Measurements from ENCODE around the gene MID2.
A peak's percentile ranks its signal among the peaks of the same experiment; 100 is the strongest.
"Not testable (repeated sequence)": the region's sequence is repeated elsewhere in the genome, so short reads cannot be mapped to it uniquely, and the experiment has no call there.

Gene MID2, protein sequence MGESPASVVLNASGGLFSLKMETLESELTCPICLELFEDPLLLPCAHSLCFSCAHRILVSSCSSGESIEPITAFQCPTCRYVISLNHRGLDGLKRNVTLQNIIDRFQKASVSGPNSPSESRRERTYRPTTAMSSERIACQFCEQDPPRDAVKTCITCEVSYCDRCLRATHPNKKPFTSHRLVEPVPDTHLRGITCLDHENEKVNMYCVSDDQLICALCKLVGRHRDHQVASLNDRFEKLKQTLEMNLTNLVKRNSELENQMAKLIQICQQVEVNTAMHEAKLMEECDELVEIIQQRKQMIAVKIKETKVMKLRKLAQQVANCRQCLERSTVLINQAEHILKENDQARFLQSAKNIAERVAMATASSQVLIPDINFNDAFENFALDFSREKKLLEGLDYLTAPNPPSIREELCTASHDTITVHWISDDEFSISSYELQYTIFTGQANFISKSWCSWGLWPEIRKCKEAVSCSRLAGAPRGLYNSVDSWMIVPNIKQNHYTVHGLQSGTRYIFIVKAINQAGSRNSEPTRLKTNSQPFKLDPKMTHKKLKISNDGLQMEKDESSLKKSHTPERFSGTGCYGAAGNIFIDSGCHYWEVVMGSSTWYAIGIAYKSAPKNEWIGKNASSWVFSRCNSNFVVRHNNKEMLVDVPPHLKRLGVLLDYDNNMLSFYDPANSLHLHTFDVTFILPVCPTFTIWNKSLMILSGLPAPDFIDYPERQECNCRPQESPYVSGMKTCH

DNA sequence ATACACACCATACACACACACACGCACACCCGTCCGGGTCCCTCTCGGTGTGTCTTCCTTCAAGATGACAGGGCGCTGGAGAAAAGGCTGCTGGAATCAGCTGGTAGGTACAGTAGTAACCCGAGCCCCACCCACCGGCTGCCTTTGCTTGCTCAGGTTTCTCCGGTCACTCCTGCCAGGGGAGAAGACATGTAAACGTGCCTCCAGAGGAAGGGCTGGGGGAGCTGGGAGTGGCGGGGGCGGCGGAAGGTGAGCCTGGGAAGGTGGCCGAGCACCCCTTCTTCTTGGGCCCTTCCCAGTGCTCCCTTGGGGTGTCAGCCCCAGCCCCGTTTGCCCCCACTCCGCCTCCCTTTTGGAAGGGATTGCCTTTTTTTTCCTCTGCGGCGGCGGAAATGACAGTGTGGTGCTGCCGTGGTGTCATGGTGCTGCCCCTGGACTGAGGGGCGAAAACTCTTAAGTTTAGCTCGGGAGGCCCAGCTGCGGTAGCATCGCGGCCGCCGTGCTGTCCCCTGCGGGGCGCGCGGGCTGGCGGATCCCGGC lies at the start of gene MID2:
Gene MID2, plus strand, starts transcription at position 169 of the 540 bp plus-strand sequence. CDS start 561 bp downstream, outside the sequence.
- no peak for DNase-seq

DNA sequence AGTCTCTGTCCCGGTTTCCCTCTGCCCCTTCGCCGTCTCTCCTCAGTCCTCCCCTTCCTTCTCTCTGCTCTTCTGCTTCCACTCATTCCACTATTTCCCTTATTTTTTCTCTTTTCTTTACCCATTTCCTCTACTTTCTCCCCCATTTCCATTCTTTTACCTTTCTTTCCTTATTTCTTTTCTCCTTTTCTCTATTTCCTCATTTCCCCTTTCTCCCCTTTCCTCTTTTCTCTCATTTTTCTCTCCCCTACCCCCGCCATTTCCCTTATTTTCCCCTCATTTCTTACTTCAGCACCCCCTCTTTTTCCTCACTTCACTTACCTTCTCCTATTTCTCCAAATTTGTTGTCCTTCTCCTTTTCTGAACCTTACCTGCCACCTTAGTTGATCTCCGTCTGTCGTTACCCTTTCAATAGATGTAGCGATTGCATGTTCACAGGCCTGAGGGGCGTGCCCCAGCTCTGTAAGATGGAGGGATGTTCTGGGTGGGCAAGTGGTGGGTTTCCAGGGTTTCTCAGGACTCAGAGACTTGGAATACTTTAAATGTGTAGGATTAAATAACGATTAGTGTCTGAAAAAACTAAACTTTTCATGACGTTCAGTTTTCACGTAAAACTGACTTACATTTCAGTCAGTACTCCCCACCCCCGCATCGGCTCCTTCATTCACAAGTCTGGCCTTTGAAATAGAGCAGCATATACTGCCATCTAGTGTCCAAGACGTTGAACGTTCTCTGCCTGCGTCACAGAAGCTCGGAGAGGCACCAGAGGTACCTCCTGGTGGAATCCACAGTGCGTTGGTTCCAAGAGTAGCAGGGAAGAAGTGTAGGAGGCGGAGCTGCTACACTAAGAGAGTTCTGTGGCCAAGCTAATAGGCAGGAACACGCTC lies 48.8 kb upstream of the MID2 start:
- DNase-seq = peak; percentile 93

DNA sequence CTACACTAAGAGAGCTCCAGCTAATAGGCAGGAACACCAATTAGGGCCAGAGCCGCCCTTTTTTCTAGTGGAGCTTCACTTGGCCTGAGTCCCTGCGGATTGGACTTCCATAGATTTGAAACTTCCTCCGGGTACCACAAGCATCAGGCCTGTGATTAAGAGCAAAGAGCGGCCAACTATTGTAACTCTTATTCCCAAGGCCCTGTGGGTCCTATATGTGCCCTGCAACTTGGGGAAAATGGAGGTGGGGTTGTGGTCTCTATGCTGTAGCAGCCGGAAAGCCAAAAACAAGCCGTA lies 48.2 kb upstream of the MID2 start, which contains the start of gene NCBP2L:
Gene NCBP2L, plus strand, starts transcription at position 198 of the 297 bp plus-strand sequence. CDS start 16,488 bp downstream, outside the sequence.
- no peak for DNase-seq

DNA sequence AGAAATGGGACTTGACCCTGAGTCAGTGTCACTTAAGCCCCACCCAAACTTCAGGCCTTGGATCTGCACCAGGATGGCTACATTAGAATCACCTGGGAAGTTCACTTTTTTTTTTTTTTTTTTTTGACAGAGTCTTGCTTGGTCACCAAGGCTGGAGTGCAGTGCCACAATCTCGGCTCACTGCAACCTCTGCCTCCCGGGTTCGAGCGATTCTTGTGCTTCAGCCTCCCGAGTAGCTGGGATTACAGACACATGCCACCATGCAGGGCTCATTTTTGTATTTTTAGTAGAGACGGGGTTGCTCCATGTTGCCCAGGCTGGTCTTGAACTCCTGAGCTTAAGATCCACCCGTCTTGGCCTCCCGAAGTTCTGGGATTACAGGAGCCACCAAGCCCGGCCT lies 45.1 kb upstream of the MID2 start:
- DNase-seq = no peak

DNA sequence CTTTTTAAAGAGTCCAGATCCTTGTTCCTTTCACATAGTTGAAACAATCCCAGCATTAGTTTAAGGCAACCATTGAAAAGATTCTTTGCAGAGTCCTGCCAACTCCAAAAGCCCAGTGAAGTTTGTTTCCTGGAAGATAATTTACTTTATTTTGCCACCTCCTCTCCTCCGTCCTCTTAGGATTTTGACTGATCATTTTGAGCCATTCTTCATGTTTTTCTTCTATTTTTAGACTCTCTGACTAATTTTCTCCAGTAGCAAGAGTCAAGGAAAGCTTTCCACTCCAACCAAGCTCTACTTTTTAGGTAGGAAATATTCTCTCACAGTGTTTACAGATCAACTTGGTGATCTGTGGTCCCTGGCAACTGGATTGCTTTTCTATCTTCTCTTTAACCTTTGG lies 37.8 kb upstream of the MID2 start:
- DNase-seq = no peak

DNA sequence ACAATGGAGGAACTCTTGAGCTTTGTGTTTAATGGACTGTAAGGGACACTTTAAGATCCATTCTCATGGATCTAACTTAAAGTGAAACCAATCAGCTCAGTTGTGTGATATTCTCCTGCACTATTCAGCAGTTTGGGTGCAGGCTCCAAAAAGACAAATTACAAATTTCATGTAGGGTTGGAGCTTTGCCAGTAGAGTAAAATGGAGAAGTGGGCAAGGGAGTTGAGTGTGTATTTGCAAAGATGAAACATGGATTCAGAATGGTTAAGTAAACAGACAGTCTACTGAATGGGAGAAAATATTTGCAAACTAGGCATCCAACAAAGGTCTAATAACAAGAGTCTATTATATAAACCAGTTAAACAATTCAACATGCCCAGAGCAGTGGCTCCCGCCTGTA lies 21.2 kb upstream of the MID2 start:
- no peak for DNase-seq

DNA sequence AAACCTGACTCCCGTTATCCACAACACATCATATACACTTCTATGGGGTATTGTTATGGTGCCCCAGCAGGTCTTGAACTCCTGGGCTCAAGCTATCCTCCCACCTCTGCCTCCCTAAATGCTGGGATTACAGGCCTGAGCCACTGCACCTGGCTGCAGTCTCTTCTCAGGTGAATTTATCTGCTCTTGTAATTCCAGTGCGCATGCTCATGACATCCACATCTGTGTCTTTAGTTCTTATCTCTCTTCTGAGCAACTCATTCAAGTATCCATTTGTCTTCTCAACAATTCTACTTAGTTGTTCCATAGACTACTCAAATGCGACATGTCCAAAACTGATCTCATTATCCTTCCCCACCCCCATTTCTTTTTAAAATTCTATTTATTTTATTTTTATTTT lies 20.5 kb upstream of the MID2 start:
- no peak for DNase-seq

DNA sequence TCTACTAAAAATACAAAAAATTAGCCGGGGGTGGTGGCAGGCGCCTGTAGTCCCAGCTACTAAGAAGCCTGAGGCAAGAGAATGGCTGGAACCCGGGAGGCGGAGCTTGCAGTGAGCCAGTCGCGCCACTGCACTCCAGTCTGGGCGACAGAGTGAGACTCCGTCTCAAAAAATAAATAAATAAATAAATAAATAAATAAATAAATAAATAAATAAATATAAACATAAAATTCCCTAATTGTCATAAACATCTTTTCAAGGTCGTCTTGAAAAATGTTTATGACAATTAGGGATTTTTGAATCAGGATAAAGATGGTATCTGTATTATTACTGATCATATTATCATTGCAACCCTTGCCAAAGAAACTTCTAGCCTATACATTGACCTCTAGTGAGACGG lies 15.6 kb upstream of the MID2 start:
- not testable (repeated sequence) for DNase-seq

DNA sequence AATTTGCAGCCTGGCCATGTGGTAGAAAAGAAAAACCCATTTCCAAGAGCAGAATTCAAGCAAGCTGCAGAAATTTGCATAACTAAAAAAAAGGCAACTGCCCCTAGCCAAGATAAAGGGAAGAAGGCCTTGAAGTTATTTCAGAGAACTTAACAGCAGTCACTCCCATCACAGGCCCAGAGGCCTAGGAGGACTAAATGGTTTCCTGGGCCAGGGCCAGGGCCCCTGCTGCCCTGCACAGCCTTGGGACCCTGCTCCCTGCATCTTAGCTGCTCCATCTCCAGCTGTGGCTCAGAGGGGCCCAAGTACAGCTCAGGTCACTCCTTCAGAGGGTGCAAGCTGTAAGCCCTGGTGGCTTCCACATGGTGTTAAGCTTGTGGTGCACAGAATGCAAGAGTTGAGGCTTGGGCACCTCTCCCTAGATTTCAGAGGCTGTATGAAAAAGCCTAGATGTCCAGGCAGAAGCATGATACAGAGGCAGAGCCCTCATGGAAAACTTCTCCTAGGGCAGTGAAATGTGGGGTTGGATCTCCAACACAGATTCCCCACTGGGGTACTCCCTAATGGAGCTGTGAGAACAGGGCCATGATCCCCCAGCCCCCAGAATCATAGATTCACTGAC lies 6.7 kb upstream of the MID2 start:
- no peak for DNase-seq

DNA sequence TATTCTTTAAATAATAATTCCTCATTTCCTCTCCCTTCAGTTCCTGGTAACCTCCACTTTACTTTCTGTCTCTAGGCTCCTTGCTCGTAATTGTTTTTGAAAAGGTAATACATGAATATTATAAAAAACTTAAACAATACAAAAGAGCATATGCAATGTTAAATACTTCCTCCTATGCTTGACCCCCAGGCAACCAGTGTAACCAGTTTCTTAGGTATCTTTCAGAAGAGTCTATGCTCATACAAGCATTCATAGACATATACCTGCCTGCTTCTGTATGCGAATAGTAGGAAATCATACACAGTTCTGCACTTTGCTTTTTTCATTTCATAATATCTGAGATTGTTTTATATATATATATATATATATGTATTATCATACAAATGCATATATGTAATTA lies 2.6 kb upstream of the MID2 start:
- DNase-seq = no peak

DNA sequence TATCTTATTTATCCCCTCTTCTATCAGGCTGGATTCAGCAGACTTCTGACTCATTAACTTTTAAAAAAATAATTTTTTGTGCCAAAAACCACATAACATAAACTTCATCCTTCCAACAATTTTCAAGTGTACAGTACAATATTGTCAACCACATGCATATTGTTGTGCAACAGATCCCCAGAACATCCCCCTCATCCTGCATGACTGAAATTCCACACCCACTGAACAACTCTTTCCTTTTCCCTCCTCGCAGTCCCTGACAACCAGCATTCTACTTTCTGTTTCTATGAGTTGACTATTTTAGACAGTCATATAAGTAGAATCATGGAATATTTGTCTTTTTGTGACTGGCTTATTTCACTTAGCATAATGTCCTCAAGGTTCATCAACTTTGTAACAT lies 2.2 kb upstream of the MID2 start:
- no peak for DNase-seq

DNA sequence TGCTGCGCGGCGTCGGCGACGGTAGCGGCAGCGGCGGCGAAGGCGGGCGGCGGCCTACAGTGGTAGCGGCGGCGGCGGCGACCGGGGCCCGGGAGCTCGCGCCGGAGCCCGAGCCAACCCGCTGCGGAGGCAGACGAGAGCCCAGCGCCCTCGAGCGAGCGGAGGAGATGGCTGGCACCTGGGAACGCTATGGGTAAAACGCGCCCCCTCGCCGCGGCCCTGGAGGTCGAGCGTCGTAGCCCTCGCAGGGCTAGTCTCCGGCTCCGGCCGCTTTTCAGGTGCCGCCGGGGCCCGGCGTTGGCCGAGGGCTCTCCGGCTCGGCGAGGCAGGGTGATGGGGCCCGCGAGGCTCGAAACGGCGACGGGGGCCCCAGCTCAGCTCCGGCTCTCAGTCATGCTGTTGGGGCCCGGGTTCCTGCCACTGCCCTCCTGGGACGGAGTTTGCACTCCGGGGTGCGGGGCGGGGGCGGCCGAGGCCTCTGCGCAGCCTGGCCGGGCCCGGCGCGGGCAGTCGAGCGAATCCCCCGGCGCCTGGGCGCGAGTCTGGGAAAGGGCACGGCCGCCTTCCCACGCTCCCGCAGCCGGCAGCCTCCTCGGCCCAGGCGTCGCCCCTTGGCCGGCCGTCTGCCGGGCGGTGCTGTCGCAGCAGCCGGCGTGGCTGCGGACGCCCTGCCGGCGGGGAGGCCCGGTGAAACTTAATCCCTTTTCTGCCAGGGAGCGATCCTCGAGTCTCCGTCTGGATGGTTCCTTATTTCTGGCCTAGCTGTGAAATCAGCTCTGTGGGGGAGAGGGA lies 768 bp downstream of the MID2 start:
- no peak for DNase-seq

DNA sequence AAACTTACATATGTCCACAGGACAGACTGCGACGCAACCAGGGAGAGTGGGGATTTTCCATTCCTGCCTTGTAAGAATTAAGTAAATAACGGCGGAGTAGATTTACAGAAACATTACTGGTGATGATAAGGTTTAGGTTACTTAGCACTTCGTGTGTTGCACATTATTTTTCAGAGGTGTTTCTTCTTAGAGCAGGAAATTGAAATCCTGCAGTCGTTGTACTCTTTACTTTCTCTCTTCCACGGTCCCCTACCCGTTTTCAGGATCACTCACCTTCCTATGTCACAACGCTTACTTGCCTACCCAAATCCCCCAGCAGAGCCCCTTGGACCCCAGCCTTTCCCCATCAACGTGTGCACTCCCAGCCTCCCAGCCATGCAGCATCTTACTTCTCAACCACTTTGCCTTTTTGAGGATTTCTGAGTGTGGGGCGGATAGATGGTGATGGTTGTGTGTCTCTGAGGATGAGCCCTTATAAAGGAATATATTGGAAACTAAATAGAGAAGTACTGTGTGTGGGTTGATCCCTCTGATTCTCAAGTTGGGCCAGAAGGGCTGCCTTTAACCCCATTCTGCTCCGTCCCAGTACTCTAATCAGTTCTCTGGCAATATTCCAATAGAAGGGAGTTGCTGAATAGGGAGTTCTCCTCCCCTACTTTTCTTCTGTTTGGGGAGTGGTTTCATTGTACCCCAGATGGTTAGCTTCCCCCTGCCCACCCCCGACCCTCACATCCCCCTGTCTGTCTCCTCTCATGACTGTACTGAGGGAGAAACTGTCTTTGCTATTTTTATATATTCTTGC lies 1.6 kb downstream of the MID2 start:
- DNase-seq = no peak

DNA sequence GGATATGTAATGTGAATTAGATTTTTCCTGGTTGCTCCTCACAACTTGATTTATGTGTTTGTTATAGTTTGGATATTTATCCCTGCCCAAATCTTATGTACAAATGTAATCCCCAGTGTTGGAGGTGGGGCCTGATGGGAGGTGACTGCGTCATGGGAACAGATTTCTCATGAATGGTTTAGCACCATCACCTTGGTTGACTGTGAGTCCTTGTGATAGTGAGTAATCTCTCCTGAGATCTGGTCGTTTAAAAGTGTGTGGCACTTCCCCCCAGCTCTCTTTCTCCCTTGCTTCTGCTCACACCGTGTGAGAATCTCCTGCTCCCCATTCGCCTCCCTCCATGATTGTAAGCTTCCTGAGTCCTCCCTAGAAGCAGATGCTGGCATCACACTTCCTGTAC lies 2.2 kb downstream of the MID2 start:
- DNase-seq = no peak

DNA sequence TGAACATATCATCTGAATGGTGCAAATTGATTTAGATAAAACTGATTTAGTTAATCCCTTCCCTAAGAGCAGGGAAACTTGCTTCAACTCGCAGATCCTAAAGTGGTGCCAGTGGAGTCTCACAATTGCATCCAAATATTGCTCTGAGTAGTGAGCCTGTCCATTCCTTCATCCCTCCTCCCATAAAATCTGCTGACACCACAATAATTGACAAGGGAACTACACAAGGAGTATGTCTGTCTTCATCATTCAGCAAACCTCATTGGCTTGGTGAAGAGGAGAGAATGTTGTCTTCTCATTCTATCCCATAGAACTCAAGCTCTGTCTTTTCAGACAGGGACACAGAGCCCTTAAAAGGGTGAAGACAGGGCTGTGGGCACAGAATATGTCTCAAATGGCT lies 4.2 kb downstream of the MID2 start:
- no peak for DNase-seq

DNA sequence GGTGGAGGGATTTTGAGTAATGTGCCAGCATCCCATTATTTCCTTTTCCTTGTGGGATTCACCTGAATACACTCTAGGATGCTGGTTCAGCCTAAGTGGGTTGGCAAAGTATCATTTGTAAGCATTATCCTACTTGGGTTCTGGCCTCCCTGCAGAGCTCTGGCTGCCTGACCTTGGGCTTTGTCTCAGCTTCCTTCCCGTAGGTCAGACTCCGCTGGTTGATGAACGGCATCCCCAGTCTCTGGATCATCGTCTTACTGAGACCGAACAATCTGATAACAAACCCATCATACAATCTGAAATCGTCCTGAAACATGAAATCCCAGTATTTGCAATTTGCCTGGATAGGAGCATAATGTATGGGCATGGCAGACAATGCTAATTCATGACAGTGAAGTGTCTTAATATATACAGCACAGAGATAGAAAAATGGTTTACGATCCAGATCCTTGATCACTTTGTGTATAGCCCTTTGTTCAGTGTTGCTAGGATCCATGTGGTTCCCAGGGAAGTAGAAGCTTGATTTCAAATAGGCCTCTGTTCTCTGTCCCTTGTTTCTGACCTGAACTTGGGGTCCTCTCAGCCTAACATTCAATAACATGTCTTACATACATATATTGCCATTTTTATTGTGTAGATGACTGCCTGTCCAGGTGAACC lies 5.5 kb downstream of the MID2 start:
- DNase-seq = no peak

DNA sequence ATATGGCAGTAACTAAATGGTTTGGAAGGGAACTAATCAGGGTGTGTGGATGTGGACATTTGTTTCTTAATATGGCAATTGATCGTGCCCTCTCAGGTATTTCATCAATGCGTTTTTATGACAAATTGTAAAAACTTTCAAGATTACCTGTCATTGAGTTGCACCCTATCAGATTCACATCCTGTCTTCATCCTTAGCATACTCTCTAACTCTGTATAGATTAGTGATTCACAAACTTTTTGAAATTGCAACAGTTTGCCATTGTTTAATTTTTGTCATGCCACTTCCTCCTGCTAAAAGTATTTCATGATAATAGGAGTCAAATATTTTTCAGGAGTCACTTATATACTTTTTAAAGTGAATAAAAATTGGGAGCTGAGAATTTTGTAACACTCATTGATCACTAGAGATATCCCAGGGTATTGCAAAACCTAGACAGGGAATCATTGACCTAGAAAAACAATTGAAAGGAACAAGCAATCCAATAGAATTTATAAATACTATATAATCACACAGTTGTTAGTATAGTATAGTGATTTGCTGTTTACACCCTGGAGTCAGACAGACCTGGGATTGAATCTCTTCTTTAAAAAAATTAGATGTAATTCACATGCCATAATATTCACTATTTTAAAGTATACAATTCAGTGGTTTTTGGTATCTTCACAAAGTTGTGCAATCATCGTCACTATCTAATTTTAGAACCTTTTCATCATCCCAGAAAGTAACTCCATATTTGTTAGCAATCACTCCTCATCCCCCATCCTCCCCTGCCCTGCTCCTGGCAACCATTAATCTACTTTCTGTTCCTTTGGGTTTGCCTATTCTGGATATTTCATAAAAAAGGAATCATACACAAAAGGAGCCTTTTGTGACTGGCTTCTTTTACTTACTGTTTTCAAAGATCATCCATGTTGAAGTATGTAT lies 8.9 kb downstream of the MID2 start:
- DNase-seq = no peak

DNA sequence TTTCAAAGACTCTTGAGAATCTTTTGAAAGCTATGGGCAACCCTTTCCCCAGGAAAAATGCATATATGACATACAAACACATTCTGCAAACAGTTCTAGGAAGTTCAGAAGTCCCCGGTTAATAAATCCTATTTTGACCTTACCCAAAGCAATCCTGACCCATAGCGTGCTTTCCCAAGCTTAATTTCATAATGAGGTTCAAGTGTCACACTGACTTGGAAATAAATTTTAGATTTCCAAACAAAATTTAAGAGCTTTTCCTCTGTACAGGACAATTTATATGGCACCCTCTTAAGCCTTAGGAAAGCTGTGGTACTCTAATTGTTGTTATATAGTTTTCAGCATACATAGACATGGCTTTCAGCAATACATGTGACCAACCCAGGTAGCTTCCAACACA lies 11.3 kb downstream of the MID2 start:
- no peak for DNase-seq

DNA sequence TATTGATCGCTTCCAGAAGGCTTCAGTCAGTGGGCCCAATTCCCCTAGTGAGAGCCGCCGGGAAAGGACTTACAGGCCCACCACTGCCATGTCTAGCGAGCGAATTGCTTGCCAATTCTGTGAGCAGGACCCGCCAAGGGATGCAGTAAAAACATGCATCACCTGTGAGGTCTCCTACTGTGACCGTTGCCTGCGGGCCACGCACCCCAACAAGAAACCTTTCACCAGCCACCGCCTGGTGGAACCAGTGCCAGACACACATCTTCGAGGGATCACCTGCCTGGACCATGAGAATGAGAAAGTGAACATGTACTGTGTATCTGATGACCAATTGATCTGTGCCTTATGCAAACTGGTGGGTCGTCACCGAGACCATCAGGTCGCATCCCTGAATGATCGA lies 15.3 kb downstream of the MID2 start:
- DNase-seq = no peak

Data from NCI-H2227 treated with DMSO at 0.1 percent for 48 hours (cell line).